ENCODE results near the gene PADI2. TPM values are rescaled to one million over a fixed set of nuclear protein-coding genes. Genes with fewer than 3 reads are reported as not detected.

PADI2 gene
- total and polyA plus RNA-seq, 2 experiments from 2014 or later = 1.7 to 4.3 TPM

GRCh38 chr1:17135530-17135929, 16.3 kb upstream of the PADI2 start (continued):
- TF ChIP-seq, protein P1, sequence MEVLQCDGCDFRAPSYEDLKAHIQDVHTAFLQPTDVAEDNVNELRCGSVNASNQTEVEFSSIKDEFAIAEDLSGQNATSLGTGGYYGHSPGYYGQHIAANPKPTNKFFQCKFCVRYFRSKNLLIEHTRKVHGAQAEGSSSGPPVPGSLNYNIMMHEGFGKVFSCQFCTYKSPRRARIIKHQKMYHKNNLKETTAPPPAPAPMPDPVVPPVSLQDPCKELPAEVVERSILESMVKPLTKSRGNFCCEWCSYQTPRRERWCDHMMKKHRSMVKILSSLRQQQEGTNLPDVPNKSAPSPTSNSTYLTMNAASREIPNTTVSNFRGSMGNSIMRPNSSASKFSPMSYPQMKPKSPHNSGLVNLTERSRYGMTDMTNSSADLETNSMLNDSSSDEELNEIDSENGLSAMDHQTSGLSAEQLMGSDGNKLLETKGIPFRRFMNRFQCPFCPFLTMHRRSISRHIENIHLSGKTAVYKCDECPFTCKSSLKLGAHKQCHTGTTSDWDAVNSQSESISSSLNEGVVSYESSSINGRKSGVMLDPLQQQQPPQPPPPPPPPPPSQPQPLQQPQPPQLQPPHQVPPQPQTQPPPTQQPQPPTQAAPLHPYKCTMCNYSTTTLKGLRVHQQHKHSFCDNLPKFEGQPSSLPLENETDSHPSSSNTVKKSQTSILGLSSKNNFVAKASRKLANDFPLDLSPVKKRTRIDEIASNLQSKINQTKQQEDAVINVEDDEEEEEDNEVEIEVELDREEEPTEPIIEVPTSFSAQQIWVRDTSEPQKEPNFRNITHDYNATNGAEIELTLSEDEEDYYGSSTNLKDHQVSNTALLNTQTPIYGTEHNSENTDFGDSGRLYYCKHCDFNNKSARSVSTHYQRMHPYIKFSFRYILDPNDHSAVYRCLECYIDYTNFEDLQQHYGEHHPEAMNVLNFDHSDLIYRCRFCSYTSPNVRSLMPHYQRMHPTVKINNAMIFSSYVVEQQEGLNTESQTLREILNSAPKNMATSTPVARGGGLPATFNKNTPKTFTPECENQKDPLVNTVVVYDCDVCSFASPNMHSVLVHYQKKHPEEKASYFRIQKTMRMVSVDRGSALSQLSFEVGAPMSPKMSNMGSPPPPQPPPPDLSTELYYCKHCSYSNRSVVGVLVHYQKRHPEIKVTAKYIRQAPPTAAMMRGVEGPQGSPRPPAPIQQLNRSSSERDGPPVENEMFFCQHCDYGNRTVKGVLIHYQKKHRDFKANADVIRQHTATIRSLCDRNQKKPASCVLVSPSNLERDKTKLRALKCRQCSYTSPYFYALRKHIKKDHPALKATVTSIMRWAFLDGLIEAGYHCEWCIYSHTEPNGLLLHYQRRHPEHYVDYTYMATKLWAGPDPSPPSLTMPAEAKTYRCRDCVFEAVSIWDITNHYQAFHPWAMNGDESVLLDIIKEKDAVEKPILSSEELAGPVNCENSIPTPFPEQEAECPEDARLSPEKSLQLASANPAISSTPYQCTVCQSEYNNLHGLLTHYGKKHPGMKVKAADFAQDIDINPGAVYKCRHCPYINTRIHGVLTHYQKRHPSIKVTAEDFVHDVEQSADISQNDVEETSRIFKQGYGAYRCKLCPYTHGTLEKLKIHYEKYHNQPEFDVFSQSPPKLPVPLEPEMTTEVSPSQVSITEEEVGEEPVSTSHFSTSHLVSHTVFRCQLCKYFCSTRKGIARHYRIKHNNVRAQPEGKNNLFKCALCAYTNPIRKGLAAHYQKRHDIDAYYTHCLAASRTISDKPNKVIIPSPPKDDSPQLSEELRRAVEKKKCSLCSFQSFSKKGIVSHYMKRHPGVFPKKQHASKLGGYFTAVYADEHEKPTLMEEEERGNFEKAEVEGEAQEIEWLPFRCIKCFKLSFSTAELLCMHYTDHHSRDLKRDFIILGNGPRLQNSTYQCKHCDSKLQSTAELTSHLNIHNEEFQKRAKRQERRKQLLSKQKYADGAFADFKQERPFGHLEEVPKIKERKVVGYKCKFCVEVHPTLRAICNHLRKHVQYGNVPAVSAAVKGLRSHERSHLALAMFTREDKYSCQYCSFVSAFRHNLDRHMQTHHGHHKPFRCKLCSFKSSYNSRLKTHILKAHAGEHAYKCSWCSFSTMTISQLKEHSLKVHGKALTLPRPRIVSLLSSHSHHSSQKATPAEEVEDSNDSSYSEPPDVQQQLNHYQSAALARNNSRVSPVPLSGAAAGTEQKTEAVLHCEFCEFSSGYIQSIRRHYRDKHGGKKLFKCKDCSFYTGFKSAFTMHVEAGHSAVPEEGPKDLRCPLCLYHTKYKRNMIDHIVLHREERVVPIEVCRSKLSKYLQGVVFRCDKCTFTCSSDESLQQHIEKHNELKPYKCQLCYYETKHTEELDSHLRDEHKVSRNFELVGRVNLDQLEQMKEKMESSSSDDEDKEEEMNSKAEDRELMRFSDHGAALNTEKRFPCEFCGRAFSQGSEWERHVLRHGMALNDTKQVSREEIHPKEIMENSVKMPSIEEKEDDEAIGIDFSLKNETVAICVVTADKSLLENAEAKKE (CRISPR knock-in tag; IDR thresholded peaks at IDR 0.05) = no peak
- no peak for TF ChIP-seq ETS1 (IDR thresholded peaks at IDR 0.05)
- TF ChIP-seq EZH2phosphoT487 (IDR thresholded peaks at IDR 0.05; ENCODE audit: unreplicated experiment) = no peak
- no peak for TF ChIP-seq ZNF331 (CRISPR knock-in tag; IDR thresholded peaks at IDR 0.05; ENCODE audit: low read depth)
- TF ChIP-seq EZH2 (IDR thresholded peaks at IDR 0.05; ENCODE audit: low read depth, unreplicated experiment) = no peak
- TF ChIP-seq, protein P2, sequence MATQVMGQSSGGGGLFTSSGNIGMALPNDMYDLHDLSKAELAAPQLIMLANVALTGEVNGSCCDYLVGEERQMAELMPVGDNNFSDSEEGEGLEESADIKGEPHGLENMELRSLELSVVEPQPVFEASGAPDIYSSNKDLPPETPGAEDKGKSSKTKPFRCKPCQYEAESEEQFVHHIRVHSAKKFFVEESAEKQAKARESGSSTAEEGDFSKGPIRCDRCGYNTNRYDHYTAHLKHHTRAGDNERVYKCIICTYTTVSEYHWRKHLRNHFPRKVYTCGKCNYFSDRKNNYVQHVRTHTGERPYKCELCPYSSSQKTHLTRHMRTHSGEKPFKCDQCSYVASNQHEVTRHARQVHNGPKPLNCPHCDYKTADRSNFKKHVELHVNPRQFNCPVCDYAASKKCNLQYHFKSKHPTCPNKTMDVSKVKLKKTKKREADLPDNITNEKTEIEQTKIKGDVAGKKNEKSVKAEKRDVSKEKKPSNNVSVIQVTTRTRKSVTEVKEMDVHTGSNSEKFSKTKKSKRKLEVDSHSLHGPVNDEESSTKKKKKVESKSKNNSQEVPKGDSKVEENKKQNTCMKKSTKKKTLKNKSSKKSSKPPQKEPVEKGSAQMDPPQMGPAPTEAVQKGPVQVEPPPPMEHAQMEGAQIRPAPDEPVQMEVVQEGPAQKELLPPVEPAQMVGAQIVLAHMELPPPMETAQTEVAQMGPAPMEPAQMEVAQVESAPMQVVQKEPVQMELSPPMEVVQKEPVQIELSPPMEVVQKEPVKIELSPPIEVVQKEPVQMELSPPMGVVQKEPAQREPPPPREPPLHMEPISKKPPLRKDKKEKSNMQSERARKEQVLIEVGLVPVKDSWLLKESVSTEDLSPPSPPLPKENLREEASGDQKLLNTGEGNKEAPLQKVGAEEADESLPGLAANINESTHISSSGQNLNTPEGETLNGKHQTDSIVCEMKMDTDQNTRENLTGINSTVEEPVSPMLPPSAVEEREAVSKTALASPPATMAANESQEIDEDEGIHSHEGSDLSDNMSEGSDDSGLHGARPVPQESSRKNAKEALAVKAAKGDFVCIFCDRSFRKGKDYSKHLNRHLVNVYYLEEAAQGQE (IDR thresholded peaks at IDR 0.05; ENCODE audit: unreplicated experiment) = no peak
- no peak for TF ChIP-seq STAT1 (IDR thresholded peaks at IDR 0.05; ENCODE audit: unreplicated experiment)
- no peak for TF ChIP-seq NANOG (IDR thresholded peaks at IDR 0.05; ENCODE audit: borderline replicate concordance)
